ENCODE results near the gene DOCK9.

- TF ChIP-seq CTCF (IDR thresholded peaks at IDR 0.05; ENCODE audit: insufficient read depth, low read depth, low read length): no peak
- no peak for TF ChIP-seq EZH2 (IDR thresholded peaks at IDR 0.05; ENCODE audit: insufficient read depth, low read length)
These were observed 81.6 kb downstream of the DOCK9 start for GRCh38 chr13:98896083-98896867.
